ENCODE results near the gene MEF2D. TPM values are rescaled to one million over a fixed set of nuclear protein-coding genes. Genes with fewer than 3 reads are reported as not detected.

MEF2D gene
- total RNA-seq, 1 donor from 2014 or later = 16.6 TPM

DNA sequence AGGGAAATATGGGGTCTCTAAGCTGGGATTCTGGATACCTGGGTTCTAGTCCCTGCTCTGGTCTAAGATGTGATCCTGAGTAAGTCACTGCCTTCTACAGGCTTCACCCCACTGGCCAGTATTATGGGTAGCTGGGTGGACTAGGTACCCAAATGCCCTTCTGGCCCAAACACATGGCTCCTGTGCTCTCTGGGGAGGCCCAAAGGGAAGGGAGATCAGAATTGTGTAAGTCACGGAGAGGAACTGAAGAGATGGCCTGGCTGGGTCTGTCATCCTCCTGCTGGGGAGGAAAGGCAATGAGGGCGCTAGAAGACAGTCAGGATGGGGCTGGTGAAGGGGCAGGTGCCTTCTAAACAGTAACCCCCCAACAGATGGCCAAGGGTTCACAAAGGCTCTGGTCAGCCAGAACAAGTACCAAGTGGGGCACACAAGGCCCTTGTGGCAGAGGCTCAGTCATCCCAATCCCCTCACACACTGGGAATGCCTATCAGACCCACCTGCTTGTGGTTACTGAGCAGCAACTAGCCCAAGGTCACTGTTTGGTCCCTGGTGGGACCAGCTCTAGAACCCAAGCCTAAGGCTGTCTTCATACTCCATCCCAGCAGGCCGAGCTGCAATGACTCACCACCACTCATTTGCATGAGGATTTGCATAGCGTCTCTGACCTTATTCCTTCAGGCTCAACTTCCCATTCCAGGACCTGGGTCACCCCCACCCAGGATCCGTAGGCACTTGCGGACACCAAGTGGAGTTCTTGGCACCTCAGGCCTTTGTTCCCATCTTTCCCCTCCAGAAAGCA, 9.2 kb downstream of the MEF2D start:
- DNase-seq (ENCODE audit: low read depth) = no peak
- TF ChIP-seq, protein P1, sequence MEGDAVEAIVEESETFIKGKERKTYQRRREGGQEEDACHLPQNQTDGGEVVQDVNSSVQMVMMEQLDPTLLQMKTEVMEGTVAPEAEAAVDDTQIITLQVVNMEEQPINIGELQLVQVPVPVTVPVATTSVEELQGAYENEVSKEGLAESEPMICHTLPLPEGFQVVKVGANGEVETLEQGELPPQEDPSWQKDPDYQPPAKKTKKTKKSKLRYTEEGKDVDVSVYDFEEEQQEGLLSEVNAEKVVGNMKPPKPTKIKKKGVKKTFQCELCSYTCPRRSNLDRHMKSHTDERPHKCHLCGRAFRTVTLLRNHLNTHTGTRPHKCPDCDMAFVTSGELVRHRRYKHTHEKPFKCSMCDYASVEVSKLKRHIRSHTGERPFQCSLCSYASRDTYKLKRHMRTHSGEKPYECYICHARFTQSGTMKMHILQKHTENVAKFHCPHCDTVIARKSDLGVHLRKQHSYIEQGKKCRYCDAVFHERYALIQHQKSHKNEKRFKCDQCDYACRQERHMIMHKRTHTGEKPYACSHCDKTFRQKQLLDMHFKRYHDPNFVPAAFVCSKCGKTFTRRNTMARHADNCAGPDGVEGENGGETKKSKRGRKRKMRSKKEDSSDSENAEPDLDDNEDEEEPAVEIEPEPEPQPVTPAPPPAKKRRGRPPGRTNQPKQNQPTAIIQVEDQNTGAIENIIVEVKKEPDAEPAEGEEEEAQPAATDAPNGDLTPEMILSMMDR (IDR thresholded peaks at IDR 0.05; ENCODE audit: insufficient read depth, low read length, poor library complexity, severe bottlenecking) = no peak
- Histone ChIP-seq H3K27me3 (ENCODE audit: control insufficient read depth, insufficient read depth, low read length) (no peaks in the 10 kb centered on the region), H3K36me3 (ENCODE audit: control insufficient read depth, insufficient read depth, low read length) (no peaks in the 10 kb centered on the region), H3K4me3 (ENCODE audit: low read depth, low read length) (no peak overlapping the region)

GRCh38 chr1:156490401-156491032, 10.1 kb downstream of the MEF2D start:
- DNase-seq (ENCODE audit: low read depth) = no peak
- TF ChIP-seq, protein P1 (IDR thresholded peaks at IDR 0.05; ENCODE audit: insufficient read depth, low read length, poor library complexity, severe bottlenecking) = no peak
- H3K36me3 ChIP-seq (ENCODE audit: control insufficient read depth, insufficient read depth, low read length) = no peaks in the 10 kb centered on the region
- no peak overlapping the region for H3K4me3 ChIP-seq (ENCODE audit: low read depth, low read length)
- no peaks in the 10 kb centered on the region for H3K27me3 ChIP-seq (ENCODE audit: control insufficient read depth, insufficient read depth, low read length)

DNA sequence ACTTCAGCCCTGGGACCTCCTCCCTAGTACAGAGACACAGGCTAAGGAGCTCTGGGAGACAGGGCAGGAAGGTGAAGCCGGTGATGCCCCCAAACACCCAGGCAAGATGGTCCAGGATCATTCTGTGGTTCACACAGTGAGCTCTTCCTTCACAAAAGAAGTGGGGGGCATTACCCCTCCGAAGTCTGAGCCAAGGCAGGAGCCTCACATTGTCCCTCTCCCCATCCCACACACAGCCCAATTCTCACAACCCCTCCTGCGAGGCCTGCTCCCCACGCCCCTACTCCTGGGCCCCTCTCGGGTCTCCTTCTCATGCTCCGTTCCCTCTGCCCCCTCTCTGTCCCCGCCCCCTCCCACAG, 10.7 kb downstream of the MEF2D start:
- TF ChIP-seq, protein P1 (IDR thresholded peaks at IDR 0.05; ENCODE audit: insufficient read depth, low read length, poor library complexity, severe bottlenecking) = no peak
- H3K27me3 ChIP-seq (ENCODE audit: control insufficient read depth, insufficient read depth, low read length) = no peaks in the 10 kb centered on the region
- no peaks in the 10 kb centered on the region for H3K36me3 ChIP-seq (ENCODE audit: control insufficient read depth, insufficient read depth, low read length)
- DNase-seq (ENCODE audit: low read depth) = no peak
- no peak overlapping the region for H3K4me3 ChIP-seq (ENCODE audit: low read depth, low read length)

GRCh38 chr1:156489166-156489934, 11.2 kb downstream of the MEF2D start:
- DNase-seq (ENCODE audit: low read depth) = no peak
- Histone ChIP-seq H3K27me3 (ENCODE audit: control insufficient read depth, insufficient read depth, low read length) (no peaks in the 10 kb centered on the region), H3K4me3 (ENCODE audit: low read depth, low read length) (no peak overlapping the region), H3K36me3 (ENCODE audit: control insufficient read depth, insufficient read depth, low read length) (no peaks in the 10 kb centered on the region)
- TF ChIP-seq, protein P1 (IDR thresholded peaks at IDR 0.05; ENCODE audit: insufficient read depth, low read length, poor library complexity, severe bottlenecking) = no peak

DNA sequence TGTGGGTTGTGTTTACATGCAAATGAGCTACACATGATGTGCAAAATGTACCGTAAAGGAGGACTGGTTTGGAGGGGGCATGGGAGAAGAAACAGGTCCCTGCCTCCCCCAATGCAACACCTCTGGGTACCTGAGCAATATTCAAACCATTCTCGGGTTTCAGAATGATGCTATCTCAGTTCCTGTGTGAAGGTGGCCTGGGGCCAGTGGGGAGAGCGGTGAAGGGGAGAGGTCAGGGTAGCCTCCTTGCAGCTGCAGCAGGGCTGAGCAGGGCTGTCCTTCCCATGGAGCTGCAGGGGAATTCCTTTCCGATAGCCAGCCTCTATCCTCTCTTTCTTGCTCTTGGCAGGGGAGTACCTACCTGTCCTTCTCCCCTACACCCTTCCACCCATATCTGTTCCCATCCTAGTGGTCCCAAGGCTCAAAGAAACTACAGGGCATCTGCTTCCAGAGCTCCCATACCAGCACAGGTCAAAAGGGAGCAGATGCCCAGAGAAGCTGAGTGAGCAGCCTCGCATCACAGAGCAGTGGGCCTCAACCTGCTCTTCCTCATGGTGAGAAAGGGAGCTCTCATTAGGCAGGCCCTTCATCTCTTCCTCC, 11.9 kb downstream of the MEF2D start:
- Histone ChIP-seq H3K4me3 (ENCODE audit: low read depth, low read length) (no peak overlapping the region), H3K27me3 (ENCODE audit: control insufficient read depth, insufficient read depth, low read length) (no peaks in the 10 kb centered on the region), H3K36me3 (ENCODE audit: control insufficient read depth, insufficient read depth, low read length) (no peaks in the 10 kb centered on the region)
- no peak for DNase-seq (ENCODE audit: low read depth)
- TF ChIP-seq, protein P1 (IDR thresholded peaks at IDR 0.05; ENCODE audit: insufficient read depth, low read length, poor library complexity, severe bottlenecking) = no peak
